Fibroblast of villous mesenchyme (primary cell): ENCODE data around the gene NOL9. TPM values are rescaled to one million over a fixed set of nuclear protein-coding genes. Genes with fewer than 3 reads are reported as not detected.

Experiments
- DNase-seq: peaks from one replicate; pipeline ENCODE4 v3.0.0-alpha.2; 2010; ENCODE audit warnings: low read depth
- H3K4me3 ChIP-seq: 2 replicates; pipeline ENCODE4 v1.5.1; 2011; ENCODE audit warnings: low read depth, mild to moderate bottlenecking, low read length
- total RNA-seq: library from RNA; depleted of rRNA; stranded (reverse); fragments of >200 nt; gene quantifications from 2 replicates; pipeline ENCODE4 v1.2.3, GENCODE V29; 2012
- TF ChIP-seq, protein P1 (sequence below): IDR thresholded peaks from 2 replicates; pipeline ENCODE4 v1.5.1; 2012; ENCODE audit warnings: low read depth, mild to moderate bottlenecking, low read length; ENCODE audit not compliant: insufficient read depth

NOL9 gene
- total RNA-seq, 1 donor: 39.3 TPM

- no peak overlapping the region for H3K4me3 ChIP-seq
- peak; percentile 47 for DNase-seq
- TF ChIP-seq, protein P1, sequence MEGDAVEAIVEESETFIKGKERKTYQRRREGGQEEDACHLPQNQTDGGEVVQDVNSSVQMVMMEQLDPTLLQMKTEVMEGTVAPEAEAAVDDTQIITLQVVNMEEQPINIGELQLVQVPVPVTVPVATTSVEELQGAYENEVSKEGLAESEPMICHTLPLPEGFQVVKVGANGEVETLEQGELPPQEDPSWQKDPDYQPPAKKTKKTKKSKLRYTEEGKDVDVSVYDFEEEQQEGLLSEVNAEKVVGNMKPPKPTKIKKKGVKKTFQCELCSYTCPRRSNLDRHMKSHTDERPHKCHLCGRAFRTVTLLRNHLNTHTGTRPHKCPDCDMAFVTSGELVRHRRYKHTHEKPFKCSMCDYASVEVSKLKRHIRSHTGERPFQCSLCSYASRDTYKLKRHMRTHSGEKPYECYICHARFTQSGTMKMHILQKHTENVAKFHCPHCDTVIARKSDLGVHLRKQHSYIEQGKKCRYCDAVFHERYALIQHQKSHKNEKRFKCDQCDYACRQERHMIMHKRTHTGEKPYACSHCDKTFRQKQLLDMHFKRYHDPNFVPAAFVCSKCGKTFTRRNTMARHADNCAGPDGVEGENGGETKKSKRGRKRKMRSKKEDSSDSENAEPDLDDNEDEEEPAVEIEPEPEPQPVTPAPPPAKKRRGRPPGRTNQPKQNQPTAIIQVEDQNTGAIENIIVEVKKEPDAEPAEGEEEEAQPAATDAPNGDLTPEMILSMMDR: peak; percentile 69
Measured at GRCh38 chr1:6523566-6523965, 30.7 kb downstream of the NOL9 start.

GRCh38 chr1:6521536-6521935 is 32.8 kb downstream of the NOL9 start:
- TF ChIP-seq, protein P1: no peak
- H3K4me3 ChIP-seq: no peak overlapping the region
- DNase-seq: no peak

- no peak overlapping the region for H3K4me3 ChIP-seq
- TF ChIP-seq, protein P1: no peak
Measured at GRCh38 chr1:6519935-6520671, 34.2 kb downstream of the NOL9 start.

GRCh38 chr1:6519491-6519934 is 34.8 kb downstream of the NOL9 start:
- no peak for DNase-seq
- no peak overlapping the region for H3K4me3 ChIP-seq
- TF ChIP-seq, protein P1: no peak

More at GRCh38 chr1:6519935-6520671, 34.2 kb downstream of the NOL9 start:
- DNase-seq: peak; percentile 70

- H3K4me3 ChIP-seq: no peak overlapping the region
- no peak for DNase-seq
- TF ChIP-seq, protein P1: no peak
Measured at GRCh38 chr1:6517435-6517851, 36.9 kb downstream of the NOL9 start.

- TF ChIP-seq, protein P1: no peak
- H3K4me3 ChIP-seq: no peak overlapping the region
- no peak for DNase-seq
Measured at GRCh38 chr1:6515771-6516170, 38.5 kb downstream of the NOL9 start.
